Stimulated activated CD4-positive, alpha-beta T cell treated with anti-CD3 and anti-CD28 coated beads, Interleukin-15, amount 100 ng/mL, for 1 hour (primary cell): ENCODE results near the gene CENPM.

Source experiments
- DNase-seq, 2 donors: peaks; one replicate each; pipeline ENCODE4 v3.0.0-alpha.2; 2020; ENCODE audit warnings: low read depth in 1 of 2, low spot score in 1 of 2

Gene CENPM

DNA sequence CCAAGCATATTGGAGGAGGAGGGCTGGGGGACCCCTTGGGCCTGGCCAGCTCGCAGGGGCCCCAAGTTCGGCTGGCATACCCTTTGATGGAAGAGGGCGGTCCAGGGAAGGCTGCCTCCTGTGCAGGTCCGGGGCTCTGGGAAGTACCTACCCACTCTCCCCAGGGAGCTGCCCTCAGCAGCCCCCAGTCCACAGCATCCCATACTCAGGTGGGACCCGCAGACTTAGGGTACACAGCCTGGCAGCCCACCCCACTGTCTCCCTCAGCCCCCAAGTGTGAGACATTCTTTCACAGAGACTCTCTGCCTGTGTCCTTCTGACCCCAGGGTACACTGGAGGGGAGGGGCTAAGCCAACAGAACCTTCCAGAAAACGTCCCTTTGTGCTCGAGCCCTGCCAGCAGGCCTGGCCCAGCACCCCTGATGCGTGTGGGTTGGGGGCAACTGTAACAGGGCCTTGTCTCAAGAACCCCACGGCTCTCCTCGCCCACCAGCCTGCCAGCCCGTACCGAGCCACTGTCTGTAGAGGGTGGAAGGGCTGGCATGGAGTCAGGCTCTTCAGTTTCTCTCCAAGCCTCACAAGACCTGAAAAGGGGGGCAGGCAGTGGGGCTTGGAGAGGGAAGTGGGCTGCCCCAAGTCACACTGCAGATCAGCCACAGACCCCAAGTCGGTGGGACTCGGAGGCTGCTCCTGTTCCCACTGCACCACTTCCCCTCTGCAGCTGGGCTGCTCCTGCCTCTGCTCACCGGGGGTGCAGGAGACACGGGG is 13.4 kb downstream of the CENPM start:
- no peak for DNase-seq

DNA sequence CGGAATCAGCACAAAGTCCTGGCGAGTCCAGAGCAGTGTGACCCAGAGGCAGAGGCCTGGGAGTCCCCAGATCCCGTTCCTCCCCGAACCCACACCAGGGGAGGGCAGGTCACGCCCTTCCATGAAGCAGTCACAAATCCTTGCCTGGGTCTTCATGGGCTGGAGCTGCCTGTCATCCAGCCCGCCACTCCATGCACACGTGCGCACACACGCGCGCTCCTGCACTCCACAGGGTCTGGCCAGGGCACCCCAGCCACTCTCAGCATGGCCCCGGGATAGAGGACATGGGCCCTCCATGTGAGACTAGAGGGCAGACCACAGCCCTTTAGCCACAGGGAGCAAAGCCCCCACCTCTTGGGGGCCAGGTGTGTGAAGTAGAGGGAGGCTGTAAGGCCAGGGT is 14.6 kb downstream of the CENPM start:
- DNase-seq, result no peak

DNA sequence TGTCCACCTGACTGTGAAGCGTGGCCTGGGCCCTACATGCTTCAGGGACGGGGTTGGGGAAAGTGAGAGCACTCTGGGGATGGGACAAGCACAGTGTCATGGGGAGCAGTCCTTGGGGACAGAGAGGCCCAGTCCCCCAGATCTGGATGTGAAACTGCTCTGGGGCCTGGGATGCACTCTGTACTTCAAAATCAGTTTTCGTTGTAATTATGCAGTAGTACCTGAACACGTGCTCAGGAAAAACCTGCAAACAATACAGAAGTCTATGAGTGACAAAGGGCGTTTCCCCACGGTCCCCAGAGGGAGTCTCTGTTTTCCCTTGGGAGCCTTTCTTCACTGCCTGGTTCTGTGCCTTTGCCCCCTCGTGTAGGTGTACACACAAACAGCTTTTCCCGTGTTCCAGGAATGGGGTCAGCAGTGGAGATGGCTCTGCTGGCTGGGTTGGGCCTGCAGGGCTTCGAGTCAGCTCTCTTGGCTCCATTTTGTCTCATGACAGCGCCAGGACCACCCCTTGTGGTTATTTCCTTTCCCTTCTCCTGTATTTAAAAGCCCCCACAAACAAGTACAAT is 15.2 kb downstream of the CENPM start:
- no peak for DNase-seq

DNA sequence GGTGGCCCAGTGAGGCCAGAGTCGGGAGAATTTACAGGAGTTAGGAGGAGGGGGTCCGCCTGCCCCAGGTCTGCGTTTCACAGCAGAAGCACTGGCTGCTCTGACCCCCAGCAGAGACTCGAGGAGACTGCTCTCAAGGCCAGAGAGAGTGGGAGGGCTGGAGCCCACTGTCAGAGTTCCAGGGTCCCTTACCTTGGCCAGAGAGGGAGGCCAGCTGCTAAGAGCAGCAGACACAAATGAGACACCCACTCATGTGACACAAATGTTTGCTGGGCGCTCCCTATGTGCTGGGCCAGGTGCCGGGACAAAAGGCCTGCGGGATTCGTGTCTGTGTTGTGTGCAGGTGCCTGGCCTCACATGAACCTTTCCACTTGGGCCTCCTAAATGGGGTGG is 17.5 kb downstream of the CENPM start:
- no peak for DNase-seq

DNA sequence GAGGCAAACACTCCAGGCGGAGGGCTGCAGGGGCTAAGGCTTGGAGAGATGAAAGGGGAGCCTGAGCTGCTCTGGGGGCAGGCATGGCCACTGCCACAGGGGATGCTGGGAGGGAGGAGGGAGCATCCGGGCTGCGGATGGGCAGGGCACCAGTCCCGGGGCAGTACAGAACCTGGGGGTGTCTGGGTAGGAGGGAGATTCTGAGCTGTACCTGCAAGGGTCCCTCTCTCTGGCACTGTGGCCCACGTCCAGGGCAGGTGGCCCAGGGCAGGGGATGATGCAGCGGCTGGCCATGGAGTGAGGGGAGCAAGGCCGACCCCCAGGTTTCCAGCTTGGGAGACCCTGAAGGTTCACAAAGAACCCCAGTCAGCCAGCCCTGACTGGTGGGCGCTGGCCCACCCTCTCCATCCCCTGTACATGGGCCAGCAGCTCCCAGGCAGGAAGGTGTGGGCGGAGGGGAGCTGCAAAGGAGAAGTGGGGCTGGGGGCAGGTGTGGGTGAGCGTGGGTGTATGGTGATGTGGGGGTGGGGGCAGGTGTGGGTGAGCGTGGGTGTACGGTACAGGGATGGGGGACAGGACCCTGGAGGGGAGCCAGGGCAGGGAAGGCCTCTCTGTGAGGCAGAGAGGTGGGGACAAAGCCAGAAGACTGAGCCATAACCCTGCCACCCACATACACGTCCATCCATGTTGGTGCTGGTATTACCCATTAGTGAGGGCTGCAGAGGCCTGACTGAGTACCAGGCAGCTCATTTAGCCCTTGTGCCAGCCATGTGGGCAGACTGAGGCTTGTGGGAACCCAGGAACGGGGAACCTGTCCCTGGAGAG is 18.1 kb downstream of the CENPM start:
- DNase-seq, result no peak

DNA sequence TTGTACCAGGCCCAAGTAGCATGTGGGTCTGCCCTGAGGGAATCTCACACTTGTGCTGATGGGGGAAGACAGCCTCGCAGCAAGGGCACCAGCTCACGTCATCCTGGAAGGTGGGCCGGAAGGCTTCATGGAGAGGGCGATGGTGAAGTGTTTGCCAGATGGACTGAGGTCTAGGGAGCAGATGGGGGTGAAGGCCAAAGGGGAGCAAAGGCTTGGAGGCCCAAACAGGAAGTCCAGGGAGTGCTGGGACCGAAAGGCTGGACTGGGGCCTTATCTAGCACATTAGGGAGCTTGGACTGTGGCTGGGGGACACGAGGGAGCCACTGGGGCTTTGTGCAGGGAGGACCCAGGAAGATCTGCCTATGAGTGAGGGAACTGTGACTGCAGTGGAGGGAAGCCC is 19.1 kb downstream of the CENPM start:
- DNase-seq, result no peak

DNA sequence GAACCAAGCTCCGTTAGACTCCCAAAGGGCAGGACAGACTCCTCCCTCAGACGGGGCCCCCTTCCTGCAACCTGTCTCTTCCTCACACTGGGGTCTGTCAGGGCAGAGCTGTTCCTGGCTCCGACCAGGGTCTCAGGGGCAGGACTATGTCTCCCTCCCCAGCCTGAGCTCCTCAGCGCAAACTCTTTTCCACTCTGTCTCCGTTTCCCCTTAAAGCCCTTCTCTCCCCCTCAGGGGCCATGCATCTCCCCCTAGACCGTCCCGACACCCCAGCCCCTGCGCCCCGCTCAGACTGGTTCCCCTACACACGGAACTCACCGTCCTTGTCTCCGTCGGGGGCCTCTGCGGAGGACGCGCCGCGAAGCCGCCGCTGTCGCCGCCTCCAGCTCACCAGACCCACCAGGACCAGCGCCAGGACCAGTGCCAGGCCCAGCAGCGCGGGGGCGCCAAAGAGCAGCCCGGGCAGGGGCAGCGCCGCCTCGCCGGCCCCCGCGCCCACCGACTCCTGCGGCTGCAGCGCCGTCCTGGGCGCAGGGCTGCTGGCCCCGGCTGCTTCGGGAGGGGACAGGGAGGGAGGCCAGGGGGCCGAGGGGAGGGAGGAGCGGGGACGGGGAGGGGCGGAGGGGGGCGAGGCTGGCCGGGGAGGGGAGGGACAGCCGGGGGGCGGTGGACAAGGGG is 21.0 kb downstream of the CENPM start:
- peak; percentile 60 to 75 for DNase-seq

DNA sequence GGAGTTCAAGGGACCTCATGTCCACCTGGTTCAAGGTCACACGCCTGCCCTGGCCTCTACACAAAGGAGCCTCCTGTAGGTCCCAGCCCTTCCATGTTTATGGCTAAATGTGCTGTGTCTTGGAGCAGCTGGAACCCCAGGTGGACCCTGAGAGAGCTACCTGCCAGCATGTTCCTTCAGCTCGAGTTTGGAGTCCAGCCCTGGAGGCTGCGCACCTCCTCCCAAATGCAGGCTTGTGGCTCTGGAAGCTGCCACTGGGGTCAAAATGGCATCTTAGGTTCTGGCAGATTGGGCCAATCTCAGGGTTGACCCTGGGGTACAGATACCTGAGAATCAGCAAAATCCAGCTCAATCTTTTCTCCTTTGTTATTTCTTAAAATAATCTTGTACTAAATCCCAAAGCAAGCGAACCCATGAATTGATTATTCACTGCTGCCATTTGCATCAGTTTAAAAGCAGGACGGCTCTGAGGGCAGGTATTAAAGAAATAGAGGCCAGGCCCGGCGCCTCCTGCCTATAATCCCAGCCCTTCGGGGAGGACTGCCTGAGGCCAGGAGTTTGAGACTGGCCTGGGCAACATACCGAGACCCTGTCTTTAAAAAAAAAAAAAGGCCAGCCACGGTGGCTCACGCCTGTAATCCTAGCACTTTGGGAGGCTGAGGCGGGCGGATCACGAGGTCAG is 23.2 kb downstream of the CENPM start:
- DNase-seq, result no peak

DNA sequence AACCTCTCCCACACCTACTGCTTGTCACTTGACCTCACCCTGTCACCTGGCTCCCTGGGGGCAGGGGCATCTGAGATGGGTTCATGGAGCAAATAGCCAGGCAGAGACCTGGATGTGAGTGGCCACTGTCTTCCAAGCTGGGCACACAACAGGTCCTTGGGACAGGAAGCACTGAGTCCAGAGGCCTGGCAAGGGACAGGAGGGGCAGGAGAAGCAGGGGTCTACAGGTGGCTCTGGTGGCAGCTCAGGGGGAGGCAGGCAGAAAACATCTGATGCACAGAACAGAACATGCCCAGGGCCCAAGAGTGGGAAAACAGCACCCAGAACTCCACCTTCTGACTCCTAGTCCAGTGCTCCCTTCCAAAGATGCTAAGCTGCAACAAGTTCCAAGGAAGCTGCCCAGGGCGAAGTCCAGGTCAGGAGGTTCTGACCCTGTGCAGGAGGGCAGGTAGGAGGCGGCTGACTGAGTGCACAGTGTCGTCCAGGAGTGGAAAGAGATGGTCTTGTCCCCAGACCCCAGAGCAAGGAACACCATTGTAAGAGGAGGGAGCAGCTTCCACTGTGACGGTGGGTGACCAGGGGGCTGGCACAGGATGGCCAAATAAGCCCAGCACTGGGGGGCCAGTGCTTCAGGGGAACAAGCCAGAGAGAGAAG is 23.9 kb downstream of the CENPM start:
- DNase-seq, result no peak

DNA sequence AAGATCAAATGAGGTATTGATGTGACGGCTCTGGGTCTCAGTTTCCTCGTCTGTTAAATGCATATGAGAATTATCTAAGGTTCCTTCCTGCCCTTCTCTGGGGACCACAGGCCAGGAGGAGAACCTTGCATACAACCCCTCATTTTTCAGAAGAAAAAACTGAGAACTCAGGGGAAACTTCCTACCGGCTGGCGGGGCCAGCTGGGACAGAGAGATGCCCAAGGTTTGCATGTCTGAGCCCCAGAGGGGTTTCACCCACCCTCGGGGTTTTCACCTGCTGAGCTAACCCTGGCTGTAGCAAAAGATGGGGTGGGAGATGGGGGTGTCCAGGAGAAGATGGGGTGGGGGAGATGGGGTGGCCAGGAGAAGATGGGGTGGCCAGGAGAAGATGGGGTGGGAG is 24.6 kb downstream of the CENPM start:
- no peak for DNase-seq

DNA sequence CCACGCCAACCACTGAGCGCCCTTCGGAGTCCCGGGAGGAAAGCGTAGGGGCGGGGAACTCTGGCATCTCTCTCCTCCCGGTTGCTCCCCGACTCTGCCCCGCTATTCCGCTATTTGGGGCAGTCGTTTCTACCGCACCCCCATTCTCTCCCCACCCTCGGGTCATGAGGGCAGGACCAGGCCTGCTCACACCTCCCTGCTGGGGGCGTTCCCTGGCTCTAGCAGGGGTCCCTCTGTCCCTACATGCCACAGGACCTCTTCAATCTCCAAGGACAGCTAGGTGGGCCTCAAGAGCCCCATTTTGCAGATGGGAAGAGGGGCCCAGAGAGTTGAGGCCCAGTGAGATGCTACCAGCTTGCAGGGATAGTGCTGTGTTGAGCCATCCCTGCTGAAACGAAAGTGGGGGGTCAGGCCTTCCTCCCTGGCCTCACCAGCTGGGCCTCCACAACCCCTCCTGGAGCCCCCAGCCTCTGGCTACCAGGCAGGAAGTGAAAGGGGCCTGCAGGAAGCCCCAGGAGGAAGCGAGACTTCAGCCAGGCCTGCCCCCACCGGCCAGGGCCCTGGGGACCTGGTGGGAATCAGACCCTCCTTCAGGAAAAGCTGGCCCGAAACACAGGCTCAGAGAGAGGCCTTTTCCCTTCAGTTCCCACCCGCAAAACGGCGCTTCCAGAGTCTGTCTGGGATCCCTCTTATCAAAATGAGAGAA is 26.5 kb downstream of the CENPM start:
- DNase-seq, result no peak

DNA sequence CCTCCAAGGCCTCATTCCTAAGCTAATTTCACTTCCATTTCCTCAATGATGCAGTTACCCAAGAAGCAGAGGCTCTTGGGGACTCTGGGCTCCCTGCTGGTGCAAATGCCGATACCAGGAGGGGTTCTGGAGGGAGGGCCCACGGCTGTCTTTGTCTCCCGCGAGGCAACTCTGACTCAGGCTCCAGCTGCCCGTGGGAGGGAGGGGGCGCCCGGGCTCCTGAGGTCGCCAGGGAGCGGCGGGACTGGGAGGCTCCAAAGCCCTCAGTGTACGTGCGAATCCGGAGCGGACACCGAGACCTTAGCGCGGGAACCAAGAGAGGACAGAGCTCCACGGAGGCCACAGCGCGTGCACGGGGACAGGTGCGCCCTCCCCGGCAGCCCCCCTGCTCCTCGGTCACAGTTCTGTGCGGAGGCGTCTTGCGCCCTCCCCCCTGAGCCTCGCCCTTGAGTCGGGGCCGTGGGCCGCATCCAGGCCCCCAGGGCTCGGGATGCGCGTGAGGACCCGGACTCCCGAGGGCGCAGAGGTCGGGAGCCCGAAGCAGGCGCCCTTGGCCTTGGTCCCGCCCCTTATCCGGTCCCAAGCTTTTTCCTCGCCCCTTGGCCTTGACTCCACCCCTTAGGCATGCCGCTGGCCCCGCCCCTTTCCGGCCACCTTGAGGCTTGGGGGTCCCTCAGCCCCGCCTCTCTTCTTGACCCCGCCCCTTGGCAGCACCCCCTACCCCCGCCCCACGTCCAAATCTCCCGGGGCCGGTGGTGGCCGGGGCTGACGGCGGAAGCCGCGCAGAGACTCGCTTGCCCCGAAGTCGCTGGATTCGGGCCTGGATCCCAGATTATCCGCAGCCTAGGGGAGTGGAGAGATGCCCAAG is 27.4 kb downstream of the CENPM start:
- no peak for DNase-seq

DNA sequence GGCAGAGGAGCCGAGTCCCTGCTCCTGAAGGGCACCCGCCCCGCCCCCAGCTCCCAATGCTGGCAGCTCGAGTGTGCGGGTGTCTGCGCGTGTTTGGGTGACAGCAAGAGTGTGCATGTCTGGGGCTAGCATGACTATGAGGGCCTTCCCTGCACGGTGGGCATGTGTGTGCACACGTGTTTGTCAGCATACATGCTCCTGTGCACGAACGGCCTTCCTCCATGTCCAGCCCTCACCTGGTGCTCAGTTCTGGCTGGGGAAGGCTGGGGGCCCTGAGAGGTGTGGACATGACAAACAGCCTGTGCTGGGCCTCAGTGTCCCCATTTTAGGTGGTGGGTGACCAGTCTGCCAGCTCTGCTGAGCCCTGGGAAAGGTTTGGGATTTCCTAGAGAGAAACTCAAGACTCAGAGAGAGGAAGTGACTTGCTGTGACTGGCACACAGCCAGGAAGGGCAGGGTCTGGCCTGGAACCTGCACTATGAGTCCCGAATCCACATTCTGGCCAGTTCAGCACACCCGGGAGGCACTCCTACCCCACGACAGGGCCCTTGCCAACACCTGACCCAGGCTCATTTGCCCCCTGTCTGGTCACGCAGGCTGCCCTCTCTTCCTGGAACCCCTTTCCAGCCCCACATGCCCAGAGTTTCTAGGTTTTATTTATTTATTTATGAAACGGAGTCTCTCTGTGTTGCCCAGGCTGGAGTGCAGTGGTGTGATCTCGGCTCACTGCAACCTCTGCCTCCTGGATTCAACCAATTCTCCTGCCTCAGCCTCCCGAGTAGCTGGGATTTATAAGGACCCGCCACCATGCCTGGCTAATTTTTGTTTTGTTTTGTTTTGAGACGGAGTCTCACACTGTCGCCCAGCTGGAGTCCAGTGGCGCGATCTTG is 28.8 kb downstream of the CENPM start:
- DNase-seq, result no peak

DNA sequence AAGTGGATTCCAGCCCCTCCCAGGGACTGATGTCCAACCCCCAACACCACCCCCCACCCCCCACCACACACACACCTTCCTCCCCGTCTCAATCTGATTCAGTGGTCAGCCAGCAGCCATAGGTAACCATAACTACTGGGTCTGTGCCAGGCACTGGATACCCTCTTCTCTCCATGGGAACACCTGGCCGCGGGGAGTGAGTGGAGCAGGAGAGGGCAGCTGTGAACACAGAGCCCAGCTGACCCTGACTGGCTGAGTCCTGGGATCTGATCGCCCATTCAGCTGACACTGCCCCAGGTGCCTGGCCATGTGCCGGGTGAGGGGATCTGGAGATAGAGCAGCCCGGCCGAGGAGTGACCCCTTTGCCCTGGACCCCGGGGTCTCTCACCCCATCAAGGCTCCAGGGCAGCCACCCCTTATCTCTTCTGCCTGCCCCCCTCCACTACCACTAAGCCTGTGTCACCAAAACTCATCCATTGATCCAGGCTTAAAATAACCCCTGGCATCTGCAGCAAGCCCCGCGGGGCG is 29.5 kb downstream of the CENPM start:
- no peak for DNase-seq

DNA sequence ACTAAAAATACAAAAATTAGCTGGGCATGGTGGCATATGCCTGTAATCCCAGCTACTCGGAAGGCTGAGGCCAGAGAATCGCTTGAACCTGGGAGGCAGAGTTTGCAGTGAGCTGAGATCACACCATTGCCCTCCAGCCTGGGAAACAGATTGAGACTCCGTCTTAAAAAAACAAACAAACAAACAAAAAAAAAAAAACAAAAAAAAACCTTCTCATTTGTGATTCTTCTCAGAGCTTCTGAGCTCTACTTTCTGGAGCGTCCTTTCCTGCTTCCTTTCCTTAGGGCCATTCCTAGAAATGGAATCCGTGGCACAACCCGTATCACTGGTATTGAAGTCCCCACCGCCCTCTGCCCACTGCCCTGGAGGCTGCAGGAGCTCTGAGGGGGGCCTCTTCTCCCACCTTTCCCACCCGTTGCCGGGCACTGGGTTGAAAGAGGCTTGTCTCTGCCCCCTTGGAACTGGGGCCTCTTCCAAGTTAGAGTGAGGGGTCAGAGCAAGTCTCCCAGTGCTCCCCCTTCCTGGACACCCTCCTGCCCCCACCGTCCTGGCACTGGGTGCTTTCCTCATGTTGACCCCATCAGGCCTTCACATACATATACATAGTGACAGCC is 30.1 kb downstream of the CENPM start:
- no peak for DNase-seq

DNA sequence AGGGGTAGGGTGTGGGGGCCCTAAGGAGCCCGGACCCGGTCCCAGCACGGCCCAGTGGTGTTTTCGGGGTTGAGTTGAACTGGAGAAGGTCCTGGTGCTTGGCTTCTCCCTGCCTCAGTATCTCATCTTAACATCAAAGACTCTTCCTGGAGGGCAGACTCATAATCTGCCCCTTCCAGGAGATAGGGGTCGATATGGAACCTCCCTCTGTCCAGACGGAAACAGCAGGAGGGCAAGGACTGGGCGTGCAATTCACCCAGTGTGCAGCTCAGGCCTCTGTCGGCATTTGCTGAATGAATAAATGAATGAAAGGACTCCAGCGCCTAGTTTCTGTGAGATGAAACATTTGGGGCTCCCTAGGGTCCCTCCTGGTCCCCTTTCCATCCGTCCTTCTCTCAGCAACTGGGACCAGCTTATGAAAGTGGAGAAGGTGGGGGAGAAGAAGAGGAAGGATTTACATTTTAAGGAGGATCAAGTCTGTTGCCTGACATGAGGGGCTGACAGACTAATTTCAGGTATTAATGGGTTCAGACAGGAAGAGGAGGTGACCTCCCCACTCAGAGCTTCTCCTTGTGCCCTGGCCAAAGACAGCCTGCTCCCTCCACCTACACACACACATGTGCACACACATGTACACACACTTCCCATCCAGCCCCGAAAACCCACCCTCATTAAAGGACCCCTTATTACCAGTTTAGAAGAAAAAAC is 31.0 kb downstream of the CENPM start:
- no peak for DNase-seq
